Activated naive CD4-positive, alpha-beta T cell (primary cell): ENCODE measurements around the gene TBC1D5.

ENCODE experiments used
- DNase-seq, 4 experiments: peaks; one replicate each; lab custom pipeline; 2025; lab: John Stamatoyannopoulos, UW

Gene TBC1D5

DNA sequence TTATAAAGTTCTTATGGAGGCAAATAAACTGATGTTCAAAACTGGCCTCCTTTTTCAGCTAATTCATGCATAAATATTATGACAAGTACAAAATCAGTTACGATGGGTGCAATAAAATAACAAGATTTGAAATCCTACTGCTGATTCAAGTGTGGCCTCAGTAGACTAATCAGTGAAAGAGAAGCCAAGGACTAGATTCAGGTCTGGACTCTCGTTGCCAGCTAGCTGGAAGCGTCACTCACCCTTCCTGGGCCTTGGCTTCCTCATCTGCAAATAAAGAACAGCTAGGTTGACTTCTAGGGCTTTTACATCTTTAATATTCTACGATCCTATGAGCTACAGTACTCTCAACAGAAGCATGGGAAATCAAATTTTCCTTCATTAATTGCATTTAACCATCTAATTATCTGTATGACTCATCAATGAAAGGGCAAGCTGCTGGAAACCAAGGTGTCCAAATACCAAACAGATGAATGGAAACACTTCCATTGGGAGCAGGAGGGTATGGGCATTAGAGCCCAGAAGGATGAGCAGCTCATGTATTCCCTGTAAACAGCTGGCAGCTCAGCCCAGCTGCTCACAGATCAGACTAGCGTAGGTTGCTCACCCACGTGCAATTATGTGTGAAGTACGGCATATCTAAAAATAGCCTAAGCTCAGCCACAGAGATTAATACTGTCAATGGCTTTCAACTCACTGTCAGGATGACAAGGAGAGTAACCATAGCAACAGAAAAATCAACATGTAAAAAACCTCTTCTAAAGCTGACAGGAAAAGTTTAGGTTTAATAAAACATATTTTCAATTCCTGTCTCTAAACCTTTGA is 562.8 kb downstream of the TBC1D5 start:
- DNase-seq, result no peak

DNA sequence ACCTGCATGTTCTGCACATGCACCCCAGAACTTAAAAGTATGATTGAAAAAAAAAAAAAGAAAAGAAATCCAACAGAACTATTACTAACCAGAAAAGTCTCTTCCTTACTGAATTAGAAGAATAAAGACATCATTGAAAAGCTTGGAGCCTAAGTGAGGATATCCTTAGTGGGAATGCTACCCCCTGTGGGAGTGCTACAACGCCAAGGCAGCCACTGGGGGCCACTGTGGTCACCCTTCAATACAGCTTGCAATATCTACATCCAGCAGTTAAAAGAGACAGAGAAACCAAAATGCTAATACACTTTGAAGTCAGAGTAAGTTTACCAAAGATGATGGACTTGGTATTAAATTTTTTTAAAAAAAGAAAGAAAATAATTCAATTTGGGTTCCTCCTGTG is 565.7 kb downstream of the TBC1D5 start:
- DNase-seq, result no peak

DNA sequence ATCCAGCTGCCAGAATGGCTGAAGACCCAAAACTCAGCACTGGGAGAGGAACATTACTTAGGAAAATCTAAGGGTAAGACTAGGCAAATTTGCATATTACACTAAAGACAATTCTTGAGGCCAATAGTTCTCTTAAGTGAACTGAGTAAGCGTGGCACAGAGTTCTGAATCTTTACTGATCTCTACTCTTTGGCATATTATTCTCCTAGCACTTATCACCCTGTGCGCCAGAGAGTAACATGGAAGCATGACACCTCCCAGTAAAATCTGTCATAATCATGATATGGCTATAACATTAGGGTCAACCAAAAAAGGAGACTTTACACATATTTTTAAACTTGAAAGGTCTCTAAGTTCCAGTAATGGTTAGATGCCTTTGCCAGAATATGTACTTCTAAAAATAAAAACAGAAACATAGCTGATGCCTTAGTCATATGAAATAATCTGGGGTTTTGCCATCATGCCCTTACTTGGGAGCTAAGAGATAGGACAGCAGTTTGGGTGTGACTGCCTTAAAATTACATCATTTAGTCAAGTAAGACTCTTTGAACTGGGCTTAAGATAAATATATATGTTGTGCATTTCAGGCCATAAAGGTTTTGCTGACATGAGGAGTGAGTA is 567.1 kb downstream of the TBC1D5 start:
- no peak for DNase-seq

DNA sequence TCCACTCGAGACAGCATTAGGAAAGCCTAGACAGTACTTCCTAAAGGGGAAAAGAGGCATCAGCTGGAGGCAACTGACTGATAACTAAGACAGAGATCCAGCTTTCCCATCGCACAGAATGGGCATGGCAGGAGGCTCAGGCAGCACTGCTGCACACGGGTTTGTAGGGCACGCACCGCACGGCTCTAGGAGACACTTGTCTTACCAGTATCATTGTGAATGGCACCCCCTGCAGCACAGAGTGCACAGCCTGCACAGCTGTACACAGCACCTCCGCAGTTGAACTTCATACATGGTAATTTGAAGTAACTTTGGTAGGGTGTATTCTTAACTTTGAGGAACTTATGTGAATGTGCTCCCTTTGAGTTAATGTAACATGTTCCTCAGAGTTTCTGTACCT is 576.1 kb downstream of the TBC1D5 start:
- no peak for DNase-seq

DNA sequence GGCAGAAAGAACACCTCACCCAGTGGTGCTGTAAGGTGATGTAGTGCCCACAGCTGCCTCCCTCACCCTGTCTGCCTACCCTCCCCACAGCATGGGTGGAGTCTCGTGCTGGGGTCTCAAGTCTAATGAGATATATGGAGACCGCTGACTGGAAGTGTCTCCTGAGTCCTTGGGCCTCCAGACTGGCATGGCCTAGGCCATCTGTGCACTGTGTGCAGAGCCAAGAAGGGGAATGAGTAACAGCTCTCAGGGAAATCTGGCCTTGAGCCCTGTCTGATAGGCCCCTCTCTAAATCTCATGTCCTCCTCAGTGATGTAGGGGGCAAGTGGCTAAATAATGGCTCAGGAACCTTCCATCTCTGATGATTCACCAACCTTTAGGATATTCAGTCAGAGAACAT is 580.3 kb downstream of the TBC1D5 start:
- no peak for DNase-seq

DNA sequence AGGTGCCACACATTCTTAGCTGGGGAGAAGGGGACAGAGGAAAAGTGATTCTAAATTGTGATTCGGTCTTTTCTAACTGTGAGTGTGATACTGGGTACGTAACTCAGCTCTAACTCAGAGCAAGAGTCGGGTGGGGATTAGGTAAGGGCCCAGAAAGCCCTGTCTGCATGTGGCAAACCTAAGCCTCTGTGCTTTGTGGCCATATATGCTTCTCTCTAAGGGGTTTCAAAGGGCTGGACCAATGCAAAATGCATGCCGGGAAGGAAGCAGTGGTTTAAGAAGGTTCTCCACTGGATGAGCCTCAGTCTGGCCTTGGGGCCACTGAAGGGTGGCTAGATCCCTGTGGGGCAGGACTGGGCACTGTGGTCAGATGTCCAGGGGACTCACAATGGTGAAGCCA is 581.8 kb downstream of the TBC1D5 start:
- no peak for DNase-seq

DNA sequence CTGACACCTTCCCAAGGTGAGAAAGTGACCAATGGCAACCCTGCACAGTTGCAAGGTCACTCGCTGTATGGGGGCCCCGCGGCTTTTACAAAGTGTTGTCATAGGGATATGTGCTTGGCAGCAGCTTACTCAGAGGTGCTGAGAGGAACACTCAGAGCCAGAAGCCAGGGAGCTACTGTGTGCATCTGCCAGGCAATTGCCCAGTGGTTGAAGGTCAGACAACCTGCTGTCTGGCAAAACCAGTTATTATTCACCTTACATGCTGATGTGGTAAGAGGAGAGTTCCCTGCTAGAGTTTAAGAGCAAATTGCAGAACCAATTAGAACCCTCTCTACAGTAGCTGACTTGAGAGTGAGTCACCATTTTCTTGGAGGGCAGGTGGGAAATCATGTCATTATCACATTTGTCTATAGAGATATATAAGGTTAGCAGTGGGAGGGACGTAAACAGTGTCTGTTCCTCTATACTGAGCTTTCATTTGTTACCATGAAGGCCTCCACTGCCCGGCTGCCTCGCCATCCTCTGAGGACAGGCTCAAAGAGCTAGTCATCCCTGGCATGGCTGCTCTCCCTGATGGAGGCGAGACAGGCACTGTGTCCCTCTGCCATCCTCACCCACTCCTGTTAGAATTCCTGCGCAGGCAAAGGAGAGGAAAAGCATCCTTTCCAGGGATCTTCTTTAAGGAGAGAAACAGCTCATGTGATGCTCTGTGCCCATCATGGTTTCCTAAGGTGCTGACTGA is 583.3 kb downstream of the TBC1D5 start:
- no peak for DNase-seq

DNA sequence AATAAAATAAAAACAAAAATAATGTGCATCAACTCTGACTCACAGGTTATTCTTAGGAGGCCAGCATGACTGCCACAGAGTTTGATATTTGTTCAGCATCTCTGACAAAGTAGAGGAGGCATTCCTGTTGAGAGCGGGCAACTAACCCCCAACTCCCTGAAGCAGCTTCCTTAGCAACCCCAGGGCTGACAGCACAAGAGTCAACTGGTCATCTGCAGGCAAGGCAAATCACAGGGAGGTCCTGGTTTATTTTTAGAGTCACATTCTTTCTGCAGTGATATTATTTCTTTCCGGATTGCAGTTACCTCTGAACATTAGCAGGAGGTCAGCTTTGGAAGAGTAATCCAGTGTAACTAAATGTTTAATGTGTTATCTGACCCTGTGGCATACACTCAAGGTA is 584.7 kb downstream of the TBC1D5 start:
- DNase-seq, result no peak

DNA sequence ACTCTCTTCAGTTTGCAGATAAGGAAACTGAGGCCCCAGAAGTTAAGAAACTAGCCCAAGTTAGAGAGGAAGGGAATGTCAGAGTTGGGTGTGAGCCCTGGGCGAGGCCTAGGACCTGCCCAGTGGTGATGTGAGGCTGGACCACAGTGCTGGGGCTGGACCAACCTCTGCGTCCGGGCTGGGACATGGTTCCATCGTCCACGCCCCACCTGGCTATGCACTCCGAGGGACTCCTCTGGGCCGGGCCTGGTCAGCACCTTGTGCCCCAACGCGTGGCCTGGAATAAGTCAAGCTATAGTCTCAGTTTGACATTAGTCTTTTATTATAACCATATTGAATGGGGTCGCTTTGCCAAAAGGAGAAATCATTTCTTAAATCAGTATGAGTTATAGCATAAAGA is 585.6 kb downstream of the TBC1D5 start:
- no peak for DNase-seq

DNA sequence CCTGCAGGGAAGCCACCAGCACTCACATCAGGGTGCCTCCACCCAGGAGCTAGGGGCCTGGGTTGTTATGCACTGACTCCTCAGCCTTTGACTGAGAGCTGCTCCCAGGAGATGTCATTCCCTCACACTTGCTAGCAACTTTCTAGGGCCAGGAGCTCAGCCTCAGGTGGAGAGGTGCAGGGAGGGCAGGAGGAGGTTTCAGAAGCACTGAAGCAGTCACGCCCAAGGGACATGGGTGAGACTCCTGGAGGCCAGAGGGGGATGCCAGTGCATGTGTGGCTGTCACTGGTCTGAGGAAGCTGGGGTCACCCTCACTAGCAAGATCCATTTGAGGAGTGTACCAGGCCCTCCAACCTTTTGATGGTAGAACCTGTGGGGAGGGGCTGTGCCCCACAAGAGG is 586.5 kb downstream of the TBC1D5 start:
- DNase-seq, result no peak

DNA sequence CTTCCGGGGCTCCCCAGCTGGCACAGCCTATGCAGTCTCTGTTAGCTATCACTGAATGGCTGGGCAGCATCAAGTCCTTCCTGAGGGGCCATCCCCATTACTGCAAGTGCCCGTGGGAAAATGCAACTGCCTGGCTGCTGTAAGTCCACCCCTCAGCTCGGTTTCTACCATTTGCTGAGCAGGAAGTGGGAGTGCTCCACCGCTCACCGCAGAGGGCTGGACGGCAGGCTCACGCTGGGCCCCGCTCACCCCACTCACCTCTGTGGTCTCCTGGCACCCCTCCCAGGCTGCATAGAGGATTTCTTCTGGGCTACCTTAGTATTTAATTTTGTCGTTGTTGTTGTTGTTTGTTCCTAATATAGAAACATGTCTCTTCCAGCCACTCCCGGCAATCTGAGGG is 587.5 kb downstream of the TBC1D5 start:
- DNase-seq, result no peak

DNA sequence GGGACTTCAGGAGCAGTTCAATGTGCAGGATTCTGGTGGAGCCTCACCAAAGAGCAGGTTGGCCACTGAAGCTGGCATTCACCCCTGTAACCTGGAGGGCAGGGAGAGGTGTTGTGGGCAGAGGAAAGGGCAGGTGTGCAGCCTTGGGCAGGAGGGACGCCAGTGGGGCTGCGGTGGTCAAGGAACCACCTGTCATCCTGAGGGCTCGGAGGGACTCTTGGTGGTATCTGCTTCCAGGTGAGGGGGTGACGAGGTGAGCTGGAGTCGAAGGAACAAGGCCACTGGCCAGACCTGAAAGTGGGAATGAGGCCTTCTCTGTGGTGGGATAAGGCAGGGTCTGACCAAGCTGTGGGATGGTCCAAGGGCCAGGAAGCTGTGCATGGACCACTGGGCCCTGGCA is 588.2 kb downstream of the TBC1D5 start:
- no peak for DNase-seq

DNA sequence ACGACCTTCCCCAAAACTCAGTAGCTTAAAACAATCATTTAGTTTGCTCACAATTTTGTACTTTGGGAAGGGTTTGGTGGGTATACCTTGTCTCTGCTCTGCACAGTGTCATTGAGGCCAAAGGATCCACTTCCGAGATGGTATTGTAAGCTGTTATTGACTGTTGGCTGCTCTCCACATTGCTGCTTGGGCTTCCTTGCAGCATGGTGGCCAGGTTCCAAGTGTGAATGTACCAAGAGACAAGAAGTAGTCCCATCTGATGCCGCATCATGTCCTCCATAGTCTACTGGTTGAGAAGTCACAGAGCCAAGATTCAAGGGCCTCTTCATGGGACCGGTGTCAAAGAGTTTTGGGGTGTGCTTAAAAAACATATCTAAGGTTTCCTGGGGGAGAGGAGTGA is 589.2 kb downstream of the TBC1D5 start:
- DNase-seq, result no peak

DNA sequence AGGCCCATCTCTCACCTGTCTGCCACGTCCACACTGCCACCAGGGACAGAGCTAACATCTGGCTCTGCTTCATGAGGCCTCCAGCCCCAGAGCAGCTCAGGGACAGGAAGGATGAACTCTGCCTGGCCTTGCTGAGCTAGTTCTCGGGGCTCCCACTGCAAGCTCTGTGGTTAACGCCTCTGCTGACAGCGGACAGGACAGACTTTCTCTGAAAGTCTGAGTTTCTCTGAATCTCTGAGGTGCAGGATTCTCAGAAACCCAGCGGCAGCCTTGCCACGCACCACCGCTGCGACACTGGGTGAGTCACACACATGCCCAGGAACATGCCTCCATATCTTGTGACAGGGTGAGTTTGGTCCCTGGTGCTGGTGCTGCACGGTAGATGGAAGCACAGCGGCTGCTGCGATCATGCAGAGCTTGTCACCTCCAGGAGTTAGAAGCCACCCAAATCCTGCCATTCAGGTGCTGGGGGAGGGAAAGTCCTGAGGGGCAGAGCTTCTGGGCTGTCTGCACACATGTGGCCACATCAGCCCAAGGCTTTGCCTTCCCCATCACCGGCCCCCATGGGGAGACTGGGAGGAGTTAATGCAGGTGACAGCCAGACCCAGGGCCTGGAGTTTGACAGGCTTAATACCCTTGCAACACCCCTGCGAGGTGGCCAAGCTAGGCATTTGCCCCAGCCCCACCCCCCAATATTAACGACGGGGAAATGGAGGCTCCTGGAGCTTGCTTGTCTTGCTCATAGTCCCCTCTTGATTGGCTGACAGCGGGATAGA is 590.6 kb downstream of the TBC1D5 start:
- DNase-seq, result peak; percentile 29 to 54 (median 50)

DNA sequence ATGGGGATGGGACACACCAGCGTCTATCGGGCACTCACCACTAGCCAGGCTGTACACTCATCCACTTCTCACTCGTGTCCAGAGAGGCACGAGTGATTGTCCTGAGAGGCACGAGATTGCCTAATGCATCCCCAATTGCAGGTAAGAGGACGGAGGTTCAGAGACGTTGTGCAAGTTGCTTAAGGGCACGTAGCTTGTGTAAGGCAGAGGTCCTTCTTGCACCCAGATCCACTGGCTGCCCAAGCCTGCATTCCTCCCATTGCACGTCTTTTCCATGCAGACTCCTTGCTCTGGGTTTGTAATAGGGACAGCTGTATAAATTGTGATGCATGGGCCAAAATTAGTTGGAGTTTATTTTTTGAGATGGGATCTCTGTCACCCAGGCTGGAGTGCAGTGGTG is 593.4 kb downstream of the TBC1D5 start:
- DNase-seq, result no peak

DNA sequence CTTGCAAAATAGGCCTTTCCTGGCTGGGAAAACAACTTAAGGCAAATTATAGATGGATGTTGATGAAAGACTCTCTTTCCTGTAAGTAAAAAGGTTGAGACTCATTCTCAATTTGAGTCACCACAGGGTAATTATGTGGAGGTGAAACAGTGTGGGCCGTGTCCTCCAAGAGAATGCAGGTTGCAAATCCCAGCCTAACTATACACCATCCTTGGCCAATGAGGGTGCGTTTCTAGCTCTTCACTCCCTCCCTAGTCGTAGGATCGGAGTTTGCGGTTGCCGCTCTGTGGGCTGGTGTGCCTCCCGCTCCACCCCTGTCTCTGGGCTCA is 597.8 kb downstream of the TBC1D5 start:
- no peak for DNase-seq

DNA sequence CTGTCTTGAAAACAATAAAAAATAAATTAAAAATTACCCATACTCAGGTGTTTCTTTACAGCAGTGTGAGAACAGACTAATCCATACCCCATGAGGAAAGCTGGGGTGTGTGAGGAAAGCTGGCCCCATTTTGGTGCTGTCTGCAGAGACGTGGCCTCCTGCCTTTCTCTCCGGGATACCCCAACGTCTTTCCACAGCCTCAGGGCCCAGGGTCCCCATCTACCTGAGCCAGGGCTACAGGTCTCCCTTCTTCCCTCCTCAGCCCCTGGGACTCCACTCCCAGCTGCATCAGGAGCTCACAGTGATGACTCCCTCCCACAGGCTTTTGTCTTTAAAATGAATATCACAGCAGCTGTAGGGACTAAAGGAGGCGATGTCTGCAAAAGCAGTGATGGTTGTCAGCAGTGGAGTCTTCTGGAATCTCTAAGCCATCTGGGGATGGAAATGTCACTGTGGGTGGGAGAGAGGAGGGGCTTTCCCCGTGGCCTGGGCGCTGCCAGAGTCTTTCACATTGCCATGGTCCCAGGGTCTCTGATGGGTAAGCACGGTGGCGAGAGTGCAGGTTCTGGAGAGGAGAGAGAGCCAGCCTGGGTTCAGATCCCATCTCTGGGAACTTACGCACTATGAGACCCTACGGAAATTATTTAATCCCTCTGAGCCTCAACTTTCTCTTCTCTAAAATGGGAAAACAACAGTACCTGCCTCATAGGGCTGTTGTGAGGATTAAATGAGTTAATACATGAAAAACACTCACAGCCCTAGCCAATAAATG is 598.4 kb downstream of the TBC1D5 start:
- no peak for DNase-seq

DNA sequence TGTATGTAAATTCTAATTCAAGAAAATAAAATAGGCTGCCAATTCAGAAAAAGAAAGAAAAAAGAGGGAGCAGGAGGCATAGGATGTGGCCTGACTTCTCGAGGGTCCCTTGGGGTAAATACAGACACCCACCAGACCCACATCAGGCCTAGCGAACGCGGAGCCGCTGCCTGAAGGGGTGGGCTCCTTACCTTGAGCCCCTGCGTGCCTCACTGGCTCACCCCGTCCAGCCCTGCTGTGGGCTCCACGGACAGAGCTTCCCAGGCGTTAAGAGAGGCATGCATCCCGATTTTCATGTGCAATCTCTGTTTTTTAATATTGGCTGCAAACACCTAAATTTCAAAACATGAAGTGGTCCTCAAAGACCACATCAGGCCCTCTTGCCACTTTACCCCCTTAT is 599.9 kb downstream of the TBC1D5 start:
- no peak for DNase-seq

DNA sequence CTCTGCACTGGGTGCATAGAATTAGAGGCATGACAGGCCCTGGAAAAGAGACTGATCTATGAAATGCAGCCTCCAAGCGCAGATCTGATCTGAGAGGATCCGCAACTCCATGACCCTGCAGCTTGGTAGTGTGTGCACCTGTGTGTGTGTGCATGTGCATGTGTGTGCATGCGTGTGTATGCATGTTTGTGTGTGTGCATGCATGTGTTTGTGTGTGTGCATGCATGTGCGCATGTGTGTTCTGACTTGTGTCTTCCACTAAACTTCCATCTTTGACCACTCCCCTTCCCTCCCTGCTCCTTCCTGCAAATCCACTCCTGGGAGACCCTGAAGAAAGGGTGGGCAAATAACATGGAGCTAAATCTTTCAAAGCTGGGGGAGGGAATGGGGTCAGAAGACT is 600.7 kb downstream of the TBC1D5 start:
- DNase-seq, result no peak

DNA sequence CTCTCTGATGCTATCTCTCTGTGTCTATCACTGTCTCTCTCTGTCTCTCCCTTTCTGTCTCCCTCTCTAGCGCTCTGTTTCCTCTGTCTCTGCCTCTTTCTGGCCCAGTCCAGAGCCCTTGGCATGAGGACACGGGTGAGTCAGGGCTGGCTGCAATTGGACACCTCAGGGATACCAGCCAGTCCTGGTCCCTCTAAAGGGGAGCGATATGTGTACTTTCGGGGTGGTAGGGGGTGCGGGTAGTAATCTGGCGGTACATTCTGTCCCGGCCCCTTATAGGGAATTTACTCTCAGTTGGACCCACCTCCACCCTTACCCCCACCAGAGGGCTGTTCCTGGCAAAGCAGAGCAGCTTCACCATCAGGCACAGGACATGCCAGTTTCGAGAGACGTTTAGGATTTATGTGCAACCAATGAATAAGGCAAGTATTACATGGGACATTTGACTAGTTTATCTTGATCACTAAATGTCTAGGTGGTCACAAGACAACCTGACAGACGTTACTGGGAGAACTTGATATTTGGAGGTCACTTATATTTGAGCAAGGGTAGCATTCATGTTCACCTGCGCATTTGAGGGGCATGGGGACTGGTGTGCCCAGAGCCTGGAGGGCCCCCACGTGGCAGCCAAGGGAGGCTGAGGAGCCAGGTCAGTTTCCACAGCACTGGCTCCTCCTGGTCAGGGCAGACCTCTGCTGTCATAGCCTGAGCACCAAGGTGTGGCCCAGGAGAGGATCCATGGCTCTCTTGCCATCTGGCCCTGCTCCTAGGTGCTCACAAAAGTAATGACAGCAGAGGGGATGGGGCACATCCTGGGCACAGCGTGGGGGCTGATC is 601.5 kb downstream of the TBC1D5 start:
- DNase-seq, result no peak
